ENCODE results near the gene TMEM154. TPM values are rescaled to one million over a fixed set of nuclear protein-coding genes. Genes with fewer than 3 reads are reported as not detected.

The TMEM154 gene
- total RNA-seq, 1 donor from 2014 or later = 8.3 TPM

Other genes with a start within 250 kb of the TMEM154 start
- gene FBXW7, start 143.9 kb downstream of the TMEM154 start, total RNA-seq = 107 and 125 TPM in 2 replicates
- gene TIGD4, start 99.7 kb upstream of the TMEM154 start, total RNA-seq = 0.87 and 1.7 TPM in 2 replicates
- gene ARFIP1, start 100.0 kb upstream of the TMEM154 start, total RNA-seq = 51.9 and 67.7 TPM in 2 replicates

Data from renal cortical epithelial cell (primary cell).